Measurements from ENCODE around the gene SARDH.

The SARDH gene

GRCh38 chr9:133703591-133704399, 34.4 kb downstream of the SARDH start:
- no peak for DNase-seq (ENCODE audit: extremely low read depth in 1 of 2, low read depth in 1 of 2)

GRCh38 chr9:133702798-133703590, 35.2 kb downstream of the SARDH start:
- no peak for DNase-seq (ENCODE audit: extremely low read depth in 1 of 2, low read depth in 1 of 2)

GRCh38 chr9:133701981-133702797, 36.0 kb downstream of the SARDH start:
- DNase-seq (ENCODE audit: extremely low read depth in 1 of 2, low read depth in 1 of 2): peak in 1 of 2 donors; percentile 38

DNA sequence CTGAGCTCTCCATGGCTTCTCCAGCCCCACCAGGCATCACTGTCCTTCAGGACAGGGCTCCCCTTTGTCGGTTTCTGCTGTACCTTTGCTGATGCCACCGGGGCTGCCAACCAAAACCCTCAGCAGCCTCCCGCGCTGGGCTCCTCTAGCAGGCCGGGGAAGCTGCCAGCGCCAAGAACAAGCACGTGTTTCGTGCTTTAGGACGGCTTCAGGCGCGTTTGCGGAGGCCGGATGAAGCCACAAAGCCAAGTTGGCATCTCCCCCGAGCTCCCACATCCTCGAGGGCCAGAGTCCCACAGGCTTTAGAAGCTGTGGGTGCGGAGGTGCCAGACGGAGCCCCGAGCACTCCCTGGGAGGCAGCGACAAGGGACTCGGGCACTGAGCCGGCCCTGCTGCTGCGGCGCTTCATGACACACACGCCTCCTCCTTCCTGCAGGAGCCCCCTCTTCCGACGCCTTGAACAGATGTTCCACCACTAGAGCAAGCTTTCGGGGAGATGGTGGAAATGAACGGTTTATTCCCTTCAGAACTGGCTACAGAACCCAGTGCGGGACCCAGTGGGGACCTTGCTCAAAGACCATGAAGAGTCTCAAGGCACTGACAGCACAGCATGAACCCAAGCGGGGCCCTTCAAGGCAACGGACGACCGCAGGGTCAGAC, 36.7 kb downstream of the SARDH start:
- no peak for DNase-seq (ENCODE audit: extremely low read depth in 1 of 2, low read depth in 1 of 2)

GRCh38 chr9:133700819-133701320, 37.3 kb downstream of the SARDH start:
- no peak for DNase-seq (ENCODE audit: extremely low read depth in 1 of 2, low read depth in 1 of 2)

DNA sequence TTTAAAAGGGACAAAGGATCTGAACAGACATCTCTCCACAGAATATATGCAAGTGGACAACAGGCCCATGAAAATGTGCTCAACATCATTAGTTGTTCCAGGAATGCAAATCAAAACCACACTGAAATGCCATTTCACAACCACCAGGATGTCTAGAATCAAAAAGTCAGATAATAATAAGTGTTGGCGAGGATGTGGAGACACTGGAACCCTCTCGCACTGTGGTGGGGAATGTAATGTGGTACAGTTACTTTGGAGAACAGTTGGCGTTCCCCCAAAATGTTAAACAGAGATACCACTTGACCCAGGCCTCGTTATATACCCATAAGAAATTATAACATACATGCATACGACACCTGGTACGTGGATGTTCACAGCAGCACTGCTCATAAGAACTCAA, 38.6 kb downstream of the SARDH start:
- no peak for DNase-seq (ENCODE audit: extremely low read depth in 1 of 2, low read depth in 1 of 2)

- no peak for DNase-seq (ENCODE audit: extremely low read depth in 1 of 2, low read depth in 1 of 2)
Observed at GRCh38 chr9:133696071-133696472, 42.1 kb downstream of the SARDH start.

DNA sequence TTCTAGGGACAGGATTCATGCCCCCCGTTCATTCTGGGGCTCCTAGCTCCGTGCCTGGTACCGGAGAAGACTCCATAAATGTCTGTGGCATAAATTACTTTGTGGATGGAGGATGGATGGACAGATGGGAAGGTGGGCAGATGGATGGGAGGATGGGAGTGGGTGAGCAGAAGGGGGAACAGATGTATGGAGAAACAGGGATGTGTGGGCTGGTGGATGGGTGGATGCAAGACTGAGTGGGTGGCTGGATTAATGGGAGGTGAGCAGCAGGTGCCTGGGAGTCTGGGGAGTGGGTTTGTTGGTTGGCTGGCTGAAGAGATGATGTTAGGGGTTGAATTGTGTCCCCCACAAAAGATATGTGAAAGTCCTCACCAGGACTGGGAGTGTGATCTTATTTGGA, 43.5 kb downstream of the SARDH start:
- no peak for DNase-seq (ENCODE audit: extremely low read depth in 1 of 2, low read depth in 1 of 2)

- DNase-seq (ENCODE audit: extremely low read depth in 1 of 2, low read depth in 1 of 2): no peak
Observed at GRCh38 chr9:133693703-133694529, 44.2 kb downstream of the SARDH start.

DNA sequence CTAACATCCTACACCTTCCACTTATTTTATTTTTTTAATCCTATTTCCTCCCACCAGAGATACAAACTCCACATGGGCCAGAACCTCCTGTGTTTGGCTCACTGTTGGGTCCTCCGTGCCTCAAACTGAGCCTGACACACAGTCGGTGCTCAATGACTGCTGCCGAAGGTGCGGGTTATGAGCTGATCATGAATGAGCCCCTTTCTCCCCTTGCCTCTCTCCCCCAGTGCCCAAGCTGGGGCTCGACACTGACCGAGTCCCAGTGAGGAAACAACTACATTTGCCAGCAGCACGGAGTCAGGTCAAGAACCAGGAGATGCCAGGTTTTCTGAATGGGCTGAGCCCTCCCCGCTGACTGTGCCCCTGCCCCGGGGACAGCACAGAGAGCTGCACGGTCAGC, 45.0 kb downstream of the SARDH start:
- no peak for DNase-seq (ENCODE audit: extremely low read depth in 1 of 2, low read depth in 1 of 2)

DNA sequence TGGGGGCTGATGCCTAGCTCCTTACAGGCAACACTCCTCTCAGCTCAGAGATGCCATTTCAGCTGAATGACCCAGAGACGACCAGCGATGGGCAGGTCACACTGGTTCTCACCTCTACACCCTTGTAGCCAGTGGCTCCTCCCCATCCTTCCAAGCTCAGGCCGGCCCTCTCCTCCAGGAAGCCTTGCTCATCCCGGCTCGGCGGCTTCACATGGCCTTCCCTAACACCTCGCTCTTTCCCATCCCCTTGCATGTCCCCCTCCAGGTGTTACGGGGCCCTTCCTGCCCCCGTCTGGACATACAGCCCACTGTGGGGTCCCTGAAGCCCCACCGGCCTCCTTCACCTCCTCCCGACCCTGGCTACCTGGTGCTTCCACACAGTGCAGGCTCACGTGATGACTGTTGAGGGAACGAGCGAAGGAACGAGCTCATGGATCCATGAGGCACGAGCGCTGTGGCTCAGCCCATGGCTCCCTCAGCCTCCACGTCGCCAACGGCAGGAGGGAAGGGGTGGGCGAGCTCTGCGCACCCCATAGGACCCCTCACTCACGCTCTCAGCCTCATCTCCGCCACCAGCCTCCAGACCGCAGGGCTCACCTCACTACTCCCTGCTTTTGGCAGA, 45.7 kb downstream of the SARDH start:
- DNase-seq (ENCODE audit: extremely low read depth in 1 of 2, low read depth in 1 of 2): no peak

DNA sequence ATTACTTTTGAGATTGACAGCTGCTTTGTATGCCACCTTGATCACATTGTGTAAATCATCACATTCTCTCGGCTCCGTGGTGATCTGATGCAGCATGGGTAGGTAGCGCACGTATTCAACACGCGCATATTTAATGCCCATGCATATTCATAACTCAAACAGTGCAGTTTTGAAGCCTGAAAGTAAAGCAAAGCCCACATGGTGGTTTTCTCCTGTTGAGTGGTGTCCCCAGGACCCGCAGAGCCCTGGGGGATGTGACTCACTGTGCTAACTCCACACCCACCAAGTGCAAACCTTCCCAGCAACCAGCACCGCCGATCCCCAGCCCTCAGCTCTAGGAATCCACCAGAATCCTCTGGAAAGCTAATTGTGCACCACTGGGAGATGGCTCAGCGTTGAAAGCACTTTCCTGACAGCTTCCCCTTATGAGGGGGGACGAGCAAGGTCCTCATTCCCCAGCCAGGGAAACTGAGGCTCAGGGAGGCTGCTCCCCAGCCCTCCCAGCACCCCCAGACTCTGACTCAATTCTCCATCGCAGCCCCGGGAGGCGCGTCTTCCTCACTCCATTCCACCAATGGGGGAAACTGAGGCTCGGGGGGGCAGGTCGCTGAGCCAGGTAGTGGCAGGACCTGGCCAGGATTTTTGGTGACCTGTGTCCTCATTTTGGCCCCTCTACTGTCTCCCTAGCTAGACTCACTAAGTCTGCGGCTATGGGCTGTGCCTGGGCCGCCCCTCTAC, 46.4 kb downstream of the SARDH start:
- DNase-seq (ENCODE audit: extremely low read depth in 1 of 2, low read depth in 1 of 2): no peak

GRCh38 chr9:133691191-133691590, 47.0 kb downstream of the SARDH start:
- DNase-seq (ENCODE audit: extremely low read depth in 1 of 2, low read depth in 1 of 2): no peak

DNA sequence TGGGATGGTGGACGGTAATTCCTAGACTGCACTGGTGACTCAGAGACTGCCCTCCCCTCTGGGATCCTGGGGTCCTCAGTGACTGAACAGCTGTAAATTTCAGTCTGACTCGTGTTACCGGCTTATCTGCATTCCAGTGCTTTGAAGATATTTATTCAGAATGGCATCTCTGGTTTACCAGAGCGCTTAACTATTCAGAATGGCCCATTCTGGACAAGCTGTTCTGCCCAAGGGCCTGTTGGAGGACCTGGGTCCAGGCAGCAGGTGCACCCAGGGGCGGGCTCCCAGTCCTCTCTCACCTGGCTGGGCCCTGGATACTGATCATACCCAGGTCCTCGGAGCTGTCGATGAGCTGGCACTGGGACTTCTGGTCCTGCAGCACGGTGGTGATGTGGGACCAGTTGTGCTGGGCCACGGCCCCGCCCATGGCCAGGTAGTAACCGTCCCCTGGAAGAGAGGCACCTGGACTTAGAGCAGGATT, 48.0 kb downstream of the SARDH start:
- no peak for DNase-seq (ENCODE audit: extremely low read depth in 1 of 2, low read depth in 1 of 2)

DNA sequence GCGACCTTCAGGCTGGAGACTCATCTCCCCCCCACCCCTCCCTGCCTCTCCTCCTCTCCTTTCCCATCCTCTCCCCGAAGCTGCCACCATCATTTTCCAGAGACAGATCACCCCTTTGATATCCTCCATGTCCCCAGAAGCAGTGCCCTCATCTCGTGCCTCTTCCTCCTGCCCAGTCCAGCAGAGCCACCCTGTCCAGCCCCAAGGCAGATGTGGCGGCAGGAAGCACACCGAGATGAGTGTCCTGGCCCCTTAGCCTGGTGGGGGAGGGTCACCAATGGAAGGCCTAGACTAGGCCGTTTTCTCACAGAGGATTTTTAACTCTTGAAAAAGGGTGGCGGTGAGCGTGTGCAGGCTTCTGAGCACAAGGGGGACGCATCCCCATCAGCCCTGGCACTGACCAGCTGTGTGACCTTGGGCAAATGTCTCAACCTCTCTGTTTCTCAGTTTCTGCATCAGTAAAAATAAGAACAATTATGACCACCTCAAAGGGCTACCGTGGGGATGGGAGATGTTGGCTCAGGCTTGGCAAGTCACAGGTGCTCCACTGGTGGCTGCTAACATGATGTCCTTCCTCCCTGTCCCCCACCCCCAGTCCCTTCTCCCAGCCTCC, 48.9 kb downstream of the SARDH start:
- no peak for DNase-seq (ENCODE audit: extremely low read depth in 1 of 2, low read depth in 1 of 2)

DNA sequence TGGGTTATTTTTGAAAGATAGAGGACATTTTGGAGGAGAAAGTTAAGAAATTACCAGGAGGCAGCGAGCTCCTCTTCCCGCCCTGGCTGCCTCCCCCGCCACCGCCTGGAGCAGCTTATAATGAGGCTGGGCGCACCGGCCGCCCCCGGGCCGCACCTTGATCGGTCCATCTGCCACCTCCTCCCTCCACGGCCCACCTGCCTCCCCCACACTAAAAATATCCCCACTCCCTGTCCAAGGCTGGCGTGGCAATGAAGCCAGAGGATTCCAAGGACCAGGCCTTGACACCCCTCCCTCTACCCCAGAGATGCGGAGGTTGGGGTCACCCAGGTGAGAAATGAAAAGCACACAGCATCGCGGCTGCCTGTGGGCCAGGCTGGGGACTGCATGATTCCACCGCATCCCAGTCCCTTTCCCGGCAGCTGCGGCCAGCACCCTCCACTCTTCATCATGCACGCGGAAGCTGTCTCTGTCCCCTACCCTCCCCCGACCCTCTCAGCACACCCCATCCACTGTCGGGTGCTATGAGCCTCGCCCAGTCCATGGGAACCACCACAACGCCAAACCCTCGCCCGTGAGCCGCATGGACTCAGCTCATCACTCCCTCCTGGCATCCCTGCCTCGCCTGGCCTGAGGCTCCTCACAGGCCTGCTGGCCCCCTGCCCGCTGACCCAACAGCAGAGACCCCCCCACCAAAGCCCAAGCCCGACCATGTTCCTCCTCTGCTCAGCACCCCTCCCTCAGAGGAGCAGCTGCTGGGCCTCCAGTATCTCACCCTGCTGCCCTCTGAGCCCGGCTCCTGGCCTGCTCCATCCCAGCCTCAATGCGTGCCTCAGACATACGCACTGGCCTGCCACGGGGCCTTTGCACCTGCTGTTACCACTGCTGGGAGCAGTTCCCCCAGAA, 50.0 kb downstream of the SARDH start:
- no peak for DNase-seq (ENCODE audit: extremely low read depth in 1 of 2, low read depth in 1 of 2)

All from activated CD8-positive, alpha-beta memory T cell treated with anti-CD3 and anti-CD28 coated beads for 1 hour (primary cell).